Measurements from ENCODE around the gene MALRD1.

DNA sequence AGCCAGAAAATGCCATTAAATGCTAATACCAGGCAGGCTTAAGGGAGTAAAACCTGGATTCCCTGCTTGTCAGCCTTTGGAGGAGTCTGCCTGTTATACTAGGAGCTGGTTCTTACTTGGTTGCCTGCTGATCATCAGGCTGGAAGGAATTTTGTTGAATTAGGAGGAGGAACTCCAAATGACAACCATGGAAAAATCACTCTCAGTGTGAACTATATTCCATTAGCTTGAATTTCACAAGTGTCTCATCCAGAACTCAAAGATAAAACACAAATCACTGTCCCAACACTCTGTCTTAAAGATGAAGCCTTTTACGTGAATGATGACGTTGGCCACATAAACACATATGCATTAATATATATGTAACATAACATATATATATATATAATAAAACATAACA is 528.8 kb downstream of the MALRD1 start:
- TF ChIP-seq, protein P1, sequence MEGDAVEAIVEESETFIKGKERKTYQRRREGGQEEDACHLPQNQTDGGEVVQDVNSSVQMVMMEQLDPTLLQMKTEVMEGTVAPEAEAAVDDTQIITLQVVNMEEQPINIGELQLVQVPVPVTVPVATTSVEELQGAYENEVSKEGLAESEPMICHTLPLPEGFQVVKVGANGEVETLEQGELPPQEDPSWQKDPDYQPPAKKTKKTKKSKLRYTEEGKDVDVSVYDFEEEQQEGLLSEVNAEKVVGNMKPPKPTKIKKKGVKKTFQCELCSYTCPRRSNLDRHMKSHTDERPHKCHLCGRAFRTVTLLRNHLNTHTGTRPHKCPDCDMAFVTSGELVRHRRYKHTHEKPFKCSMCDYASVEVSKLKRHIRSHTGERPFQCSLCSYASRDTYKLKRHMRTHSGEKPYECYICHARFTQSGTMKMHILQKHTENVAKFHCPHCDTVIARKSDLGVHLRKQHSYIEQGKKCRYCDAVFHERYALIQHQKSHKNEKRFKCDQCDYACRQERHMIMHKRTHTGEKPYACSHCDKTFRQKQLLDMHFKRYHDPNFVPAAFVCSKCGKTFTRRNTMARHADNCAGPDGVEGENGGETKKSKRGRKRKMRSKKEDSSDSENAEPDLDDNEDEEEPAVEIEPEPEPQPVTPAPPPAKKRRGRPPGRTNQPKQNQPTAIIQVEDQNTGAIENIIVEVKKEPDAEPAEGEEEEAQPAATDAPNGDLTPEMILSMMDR (IDR thresholded peaks at IDR 0.05; ENCODE audit: low read depth, low read length): no peak
- TF ChIP-seq EZH2phosphoT487 (IDR thresholded peaks at IDR 0.05; ENCODE audit: low read depth): no peak

All from OCI-LY3 (cell line).